Measurements from ENCODE around the gene TBC1D22A. TPM values are rescaled to one million over a fixed set of nuclear protein-coding genes. Genes with fewer than 3 reads are reported as not detected.

TBC1D22A gene
- total RNA-seq, 1 experiment from 2014 or later = 20.9 TPM

- DNase-seq (ENCODE audit: low read depth, low spot score) (no peak), ATAC-seq (no peak)
- CTCF ChIA-PET = no interaction called here
- POLR2A ChIA-PET = no interaction called here
- H3K36me3 ChIP-seq (ENCODE audit: control insufficient read depth in 1 of 2, insufficient read depth in 2 of 2, low read length in 2 of 2) = no peaks in the 10 kb centered on the region
- H3K27me3 ChIP-seq (ENCODE audit: insufficient read depth, low read length) = no peaks in the 10 kb centered on the region
- H2AFZ ChIP-seq (ENCODE audit: low read depth, low read length, poor library complexity, severe bottlenecking) = no peak overlapping the region
- no peak overlapping the region for H3K4me3 ChIP-seq (replicated peaks in 1 of 2; ENCODE audit: low read depth in 1 of 2, low read length in 2 of 2)
- RAD21 ChIA-PET (ENCODE audit: low non-redundant PET in 1 of 2, low total read pairs in 2 of 2, uncharacterized antibody in 2 of 2, unreplicated experiment in 2 of 2) = no interaction called here
- no peaks in the 10 kb centered on the region for H4K20me1 ChIP-seq (ENCODE audit: insufficient read depth)
- no peak overlapping the region for H3K9ac ChIP-seq (ENCODE audit: low read length)
- H3K4me2 ChIP-seq (ENCODE audit: low read length) = no peak overlapping the region
- intact Hi-C loops (cut with micrococcal nuclease) = no loop called here
- H3K9me3 ChIP-seq (ENCODE audit: control insufficient read depth in 1 of 2, insufficient read depth in 1 of 2, low read depth in 1 of 2, low read length in 2 of 2) = no peaks in the 10 kb centered on the region
- no peak for TF ChIP-seq RAD21 (IDR thresholded peaks at IDR 0.05; ENCODE audit: low read depth)
- no peak for TF ChIP-seq YY1 (IDR thresholded peaks at IDR 0.05; ENCODE audit: extremely low read depth, insufficient replicate concordance, low read depth, low read length)
- TF ChIP-seq ZNF274 (IDR thresholded peaks at IDR 0.05; ENCODE audit: low read depth, low read length) = no peak
- no peak for TF ChIP-seq ATF3 (IDR thresholded peaks at IDR 0.05)
- no peak for TF ChIP-seq ZFX (IDR thresholded peaks at IDR 0.05)
- BruUV-seq (replicated peaks) = no TSS peak
- peaks cover 0 to 10% of the 10 kb centered on the region in 2 experiments; a peak in 2 of 4 replicates for H3K4me1 ChIP-seq (ENCODE audit: control insufficient read depth in 1 of 2, insufficient read depth in 2 of 2, low read length in 2 of 2)
- H3K9me2 ChIP-seq (ENCODE audit: insufficient read depth) = no peaks in the 10 kb centered on the region
- no peaks in the 10 kb centered on the region for H3K79me2 ChIP-seq (ENCODE audit: insufficient read depth, low read length)
- no peak overlapping the region for H3K27ac ChIP-seq (ENCODE audit: low read depth, low read length)
Measured at GRCh38 chr22:47149976-47150375, 387.5 kb downstream of the TBC1D22A start.

GRCh38 chr22:47150426-47150825 lies 388.0 kb downstream of the TBC1D22A start:
- ChIA-PET RAD21 (ENCODE audit: low non-redundant PET in 1 of 2, low total read pairs in 2 of 2, uncharacterized antibody in 2 of 2, unreplicated experiment in 2 of 2) (no interaction called here), POLR2A (no interaction called here), CTCF (no interaction called here)
- peaks cover 0 to 10% of the 10 kb centered on the region in 2 experiments; a peak in 2 of 4 replicates for H3K4me1 ChIP-seq (ENCODE audit: control insufficient read depth in 1 of 2, insufficient read depth in 2 of 2, low read length in 2 of 2)
- intact Hi-C loops (cut with micrococcal nuclease) = no loop called here
- BruUV-seq (replicated peaks) = no TSS peak
- no peak overlapping the region for H3K27ac ChIP-seq (ENCODE audit: low read depth, low read length)
- no peaks in the 10 kb centered on the region for H3K9me3 ChIP-seq (ENCODE audit: control insufficient read depth in 1 of 2, insufficient read depth in 1 of 2, low read depth in 1 of 2, low read length in 2 of 2)
- H3K4me3 ChIP-seq (replicated peaks in 1 of 2; ENCODE audit: low read depth in 1 of 2, low read length in 2 of 2) = no peak overlapping the region
- H4K20me1 ChIP-seq (ENCODE audit: insufficient read depth) = no peaks in the 10 kb centered on the region
- no peak overlapping the region for H3K4me2 ChIP-seq (ENCODE audit: low read length)
- TF ChIP-seq YY1 (IDR thresholded peaks at IDR 0.05; ENCODE audit: extremely low read depth, insufficient replicate concordance, low read depth, low read length) (no peak), EZH2phosphoT487 (IDR thresholded peaks at IDR 0.05; ENCODE audit: borderline replicate concordance) (no peak), FOSL1 (IDR thresholded peaks at IDR 0.05; ENCODE audit: low read depth) (no peak)
- no peaks in the 10 kb centered on the region for H3K79me2 ChIP-seq (ENCODE audit: insufficient read depth, low read length)
- no peak for ATAC-seq
- H3K9me2 ChIP-seq (ENCODE audit: insufficient read depth) = no peaks in the 10 kb centered on the region
- H3K27me3 ChIP-seq (ENCODE audit: insufficient read depth, low read length) = no peaks in the 10 kb centered on the region
- no peak overlapping the region for H2AFZ ChIP-seq (ENCODE audit: low read depth, low read length, poor library complexity, severe bottlenecking)
- H3K36me3 ChIP-seq (ENCODE audit: control insufficient read depth in 1 of 2, insufficient read depth in 2 of 2, low read length in 2 of 2) = no peaks in the 10 kb centered on the region
- DNase-seq (ENCODE audit: low read depth, low spot score) = no peak
- no peak overlapping the region for H3K9ac ChIP-seq (ENCODE audit: low read length)
